BLaER1 (cell line): ENCODE results near the gene APOL2.
"Not testable (repeated sequence)": the region's sequence is repeated elsewhere in the genome, so short reads cannot be mapped to it uniquely, and the experiment has no call there.

Source experiments
- H3K27ac ChIP-seq: shearing (Covaris generic); formaldehyde crosslinking; 2 replicates; pipeline ENCODE4 v1.8.1; 2022
- H3K27me3 ChIP-seq: shearing (Covaris generic); formaldehyde crosslinking; 2 replicates; pipeline ENCODE4 v1.8.1; 2022
- H3K36me3 ChIP-seq: shearing (Covaris generic); formaldehyde crosslinking; 2 replicates; pipeline ENCODE4 v1.8.1; 2022
- H3K4me1 ChIP-seq: shearing (Covaris generic); formaldehyde crosslinking; 2 replicates; pipeline ENCODE4 v1.8.1; 2022
- H3K4me2 ChIP-seq: shearing (Covaris generic); formaldehyde crosslinking; 2 replicates; pipeline ENCODE4 v1.8.1; 2022
- H3K4me3 ChIP-seq: shearing (Covaris generic); formaldehyde crosslinking; 2 replicates; pipeline ENCODE4 v1.8.1; 2022
- H3K9ac ChIP-seq: shearing (Covaris generic); formaldehyde crosslinking; 2 replicates; pipeline ENCODE4 v1.8.1; 2022
- H3K9me3 ChIP-seq: shearing (Covaris generic); formaldehyde crosslinking; 2 replicates; pipeline ENCODE4 v1.8.1; 2022
- H4K20me1 ChIP-seq: shearing (Covaris generic); formaldehyde crosslinking; 2 replicates; pipeline ENCODE4 v1.8.1; 2022
- Cebpa-rat ChIP-seq: shearing (Covaris generic); IDR thresholded peaks from 2 replicates; pipeline ENCODE4 v1.8.1; 2022

The APOL2 gene

DNA sequence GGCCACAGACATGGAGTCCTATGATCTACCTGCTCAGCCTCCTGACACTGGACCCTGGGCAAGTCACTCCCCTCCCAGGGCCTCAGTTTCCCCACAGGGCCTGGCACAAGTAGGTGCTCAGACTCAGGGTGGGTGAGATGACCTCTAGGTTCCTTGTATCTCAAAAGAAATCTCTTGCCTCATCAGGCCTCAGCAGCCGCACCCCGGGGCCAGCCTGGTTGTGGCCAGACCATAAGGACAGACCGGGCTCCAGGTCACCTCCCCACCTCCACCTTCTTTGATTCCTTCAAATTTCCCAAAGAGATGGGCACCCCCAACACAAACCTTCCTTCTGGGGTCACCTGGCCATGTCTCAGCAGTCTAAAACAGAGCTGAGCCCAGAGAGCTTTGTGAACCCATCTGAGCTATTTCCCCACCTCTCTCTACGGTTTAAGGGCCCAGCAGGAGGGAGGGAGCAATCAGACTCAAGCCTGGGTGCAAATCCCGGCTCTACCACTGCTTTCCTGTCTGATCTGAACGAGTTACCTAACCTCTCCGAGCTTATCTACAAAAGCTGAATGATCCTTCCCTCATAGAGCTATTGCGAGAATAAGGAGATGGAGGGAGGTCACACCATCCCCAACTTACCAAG lies 35.2 kb downstream of the APOL2 start:
- Histone ChIP-seq H3K27me3 (no peaks in the 10 kb centered on the region), H3K4me3 (no peak overlapping the region), H3K27ac (no peak overlapping the region), H3K4me1 (peaks cover 33% of the 10 kb centered on the region), H3K4me2 (no peak overlapping the region), H3K9me3 (peaks cover 9% of the 10 kb centered on the region), H3K36me3 (no peaks in the 10 kb centered on the region), H3K9ac (no peak overlapping the region), H4K20me1 (no peaks in the 10 kb centered on the region)
- no peak for TF ChIP-seq Cebpa-rat

DNA sequence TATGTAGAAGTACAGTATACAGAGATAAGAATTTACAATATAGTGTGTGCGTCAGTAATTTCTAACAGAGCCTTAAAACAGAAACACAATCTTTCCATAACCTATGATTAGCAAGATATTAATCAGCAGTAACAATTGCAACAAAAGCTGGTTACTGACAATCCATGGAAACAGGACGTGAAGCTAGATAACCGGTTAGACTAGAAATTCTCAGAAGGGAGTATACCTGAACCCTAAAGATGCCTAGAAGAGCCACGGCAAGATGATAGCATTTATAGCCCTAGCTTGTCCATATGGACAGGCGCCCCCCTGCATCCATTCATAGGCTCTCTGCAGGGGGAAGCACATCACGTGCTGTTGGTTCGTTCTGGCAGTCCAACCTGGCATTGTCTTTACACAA lies 35.9 kb downstream of the APOL2 start:
- H3K27ac ChIP-seq: not testable (repeated sequence)

DNA sequence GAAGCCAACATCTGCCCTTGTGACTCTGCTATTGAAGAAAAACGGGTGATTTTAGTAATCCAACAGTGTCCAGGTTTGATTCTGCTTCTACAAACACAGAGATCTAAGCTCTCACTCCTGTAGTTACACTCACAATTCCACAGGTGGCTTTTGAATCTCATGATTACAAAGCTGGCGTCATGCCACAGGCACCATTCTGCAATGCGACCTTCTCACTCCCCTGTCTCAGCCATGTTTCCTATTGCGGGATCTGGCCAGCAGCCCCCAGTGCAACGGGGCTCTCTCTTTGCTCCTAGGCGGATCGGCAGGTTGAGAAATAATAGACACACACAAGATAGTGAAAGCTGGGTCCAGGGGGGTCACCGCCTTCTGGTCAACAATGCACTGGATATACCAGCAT lies 36.4 kb downstream of the APOL2 start:
- not testable (repeated sequence) for H3K27ac ChIP-seq, H3K4me2 ChIP-seq, H3K4me3 ChIP-seq, H3K27me3 ChIP-seq, H4K20me1 ChIP-seq, H3K9ac ChIP-seq, H3K9me3 ChIP-seq, H3K36me3 ChIP-seq
- H3K4me1 ChIP-seq: peaks cover 45% of the 10 kb centered on the region

More for the DNA sequence above, 35.9 kb downstream of the APOL2 start:
- H3K4me1 ChIP-seq: peaks cover 39% of the 10 kb centered on the region
- H4K20me1 ChIP-seq, H3K4me3 ChIP-seq, H3K27me3 ChIP-seq, H3K4me2 ChIP-seq, H3K9me3 ChIP-seq, H3K36me3 ChIP-seq, H3K9ac ChIP-seq: not testable (repeated sequence)

- Histone ChIP-seq H3K9me3 (no peaks in the 10 kb centered on the region), H3K27ac (0 out of 2 replicates have a peak within 1 kb of the TSS, but pooled peaks have one; percentile 2), H3K27me3 (no peaks in the 10 kb centered on the region), H3K4me2 (peak within 1 kb of the TSS; percentile 23), H3K4me3 (no peak within 1 kb of the TSS), H4K20me1 (no peaks in the 10 kb centered on the region), H3K4me1 (peaks cover 56% of the 10 kb centered on the region), H3K9ac (no peak within 1 kb of the TSS), H3K36me3 (no peaks in the 10 kb centered on the region)
- no peak for TF ChIP-seq Cebpa-rat
Observed at GRCh38 chr22:36201630-36202319, 37.6 kb downstream of the APOL2 start, which contains the start of gene APOL4. TSS of gene APOL4 (minus strand) at chr22:36201809. CDS start at chr22:36201734, 75 bp downstream.

DNA sequence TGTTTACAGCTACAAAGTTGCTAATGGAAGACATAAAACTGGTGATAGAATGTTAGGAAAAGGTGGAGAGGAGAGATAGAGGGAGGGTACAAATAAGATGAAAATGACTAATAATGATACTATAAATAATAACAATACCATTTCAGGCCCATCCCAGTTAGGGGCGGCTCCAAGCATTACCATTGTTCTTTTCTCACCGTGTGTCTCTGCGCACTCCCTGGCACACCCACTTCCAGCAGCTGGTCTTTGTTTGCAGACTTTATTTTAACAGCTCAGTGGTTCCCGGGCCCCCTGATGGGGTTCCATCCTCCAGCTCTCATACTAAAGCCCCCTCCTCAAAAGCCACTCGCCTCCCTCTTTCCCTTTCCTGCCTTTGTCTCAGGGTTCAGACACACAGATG lies 38.3 kb downstream of the APOL2 start:
- not testable (repeated sequence) for H3K27me3 ChIP-seq, H3K36me3 ChIP-seq, H3K9ac ChIP-seq, H3K9me3 ChIP-seq, H3K4me3 ChIP-seq, H4K20me1 ChIP-seq, H3K4me2 ChIP-seq
- Histone ChIP-seq H3K4me1 (peaks cover 58% of the 10 kb centered on the region), H3K27ac (0 out of 2 replicates have a peak overlapping the region, but pooled peaks have one; percentile 2)

DNA sequence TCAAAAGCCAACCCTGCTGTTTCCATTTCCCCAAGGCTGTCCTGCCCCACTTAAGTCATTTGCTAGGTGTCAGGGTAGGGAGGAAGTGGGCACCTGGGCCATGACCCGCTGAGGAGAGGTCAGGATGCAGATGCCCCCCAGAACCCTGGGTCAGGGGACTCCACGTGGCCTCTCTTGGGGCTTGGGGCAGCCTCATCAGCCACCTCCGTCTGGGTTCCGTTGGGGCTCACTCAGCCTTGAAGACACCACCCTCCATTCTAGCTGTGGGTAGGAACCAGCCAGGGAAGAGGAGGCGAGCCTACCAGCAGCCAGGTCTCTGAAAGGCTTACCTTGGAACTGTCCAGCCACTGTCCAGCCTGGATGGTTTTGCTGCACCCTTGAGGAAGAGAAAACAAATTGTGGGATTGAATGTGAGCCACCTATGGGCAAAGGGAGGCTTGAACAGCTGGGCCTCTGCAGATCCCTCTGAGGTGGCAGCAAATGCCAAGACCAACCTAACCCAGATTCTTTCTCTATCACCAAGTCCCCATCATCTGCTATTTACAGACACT lies 40.3 kb downstream of the APOL2 start:
- Histone ChIP-seq H3K27me3 (no peaks in the 10 kb centered on the region), H3K27ac (peak overlapping the region; percentile 51), H3K9me3 (no peaks in the 10 kb centered on the region), H3K4me3 (no peak overlapping the region), H3K9ac (no peak overlapping the region), H3K4me1 (peaks cover 62% of the 10 kb centered on the region), H4K20me1 (no peaks in the 10 kb centered on the region), H3K36me3 (no peaks in the 10 kb centered on the region), H3K4me2 (peak overlapping the region; percentile 87)
- TF ChIP-seq Cebpa-rat: no peak

GRCh38 chr22:36198536-36198935 lies 40.8 kb downstream of the APOL2 start:
- Histone ChIP-seq H3K27ac (peak overlapping the region; percentile 51), H3K4me1 (peaks cover 62% of the 10 kb centered on the region), H3K9ac (no peak overlapping the region), H3K4me2 (peak overlapping the region; percentile 87), H3K9me3 (no peaks in the 10 kb centered on the region), H3K36me3 (no peaks in the 10 kb centered on the region), H4K20me1 (no peaks in the 10 kb centered on the region), H3K4me3 (no peak overlapping the region), H3K27me3 (no peaks in the 10 kb centered on the region)
- TF ChIP-seq Cebpa-rat: no peak

GRCh38 chr22:36197514-36198146 lies 41.7 kb downstream of the APOL2 start:
- Histone ChIP-seq H3K27ac (peak overlapping the region; percentile 51), H3K36me3 (no peaks in the 10 kb centered on the region), H3K4me3 (no peak overlapping the region; the same call in 1 of the 2 replicates), H3K9ac (peak overlapping the region; percentile 46; the same call in 1 of the 2 replicates), H3K9me3 (no peaks in the 10 kb centered on the region), H3K4me2 (peak overlapping the region; percentile 87), H4K20me1 (no peaks in the 10 kb centered on the region), H3K4me1 (peaks cover 62% of the 10 kb centered on the region), H3K27me3 (no peaks in the 10 kb centered on the region)
- no peak for TF ChIP-seq Cebpa-rat

- Histone ChIP-seq H3K27me3 (no peaks in the 10 kb centered on the region), H3K9ac (no peak overlapping the region), H3K27ac (peak overlapping the region; percentile 51; the same call in 1 of the 2 replicates), H3K36me3 (no peaks in the 10 kb centered on the region), H3K4me1 (peaks cover 60% of the 10 kb centered on the region), H3K4me2 (peak overlapping the region; percentile 87), H4K20me1 (no peaks in the 10 kb centered on the region), H3K4me3 (no peak overlapping the region), H3K9me3 (no peaks in the 10 kb centered on the region)
- no peak for TF ChIP-seq Cebpa-rat
Observed at GRCh38 chr22:36197065-36197440, 42.3 kb downstream of the APOL2 start.
